Osteoblast (primary cell): Measurements from ENCODE around the gene EXD3. TPM values are rescaled to one million over a fixed set of nuclear protein-coding genes. Genes with fewer than 3 reads are reported as not detected.
A peak's percentile ranks its signal among the peaks of the same experiment; 100 is the strongest.

Experiments used
- DNase-seq: peaks from one replicate; pipeline ENCODE4 v3.0.0; 2011; ENCODE audit warnings: low spot score, mixed read lengths; ENCODE audit not compliant: insufficient read length; ENCODE audit errors: missing footprints
- H2AFZ ChIP-seq: 2 replicates; pipeline ENCODE4 v1.6.0; 2011; ENCODE audit warnings: mild to moderate bottlenecking, low read length
- H3K27ac ChIP-seq: 2 replicates; pipeline ENCODE4 v1.5.1; 2011; ENCODE audit warnings: mild to moderate bottlenecking, low read depth, low read length, moderate library complexity
- H3K27me3 ChIP-seq: 2 replicates; pipeline ENCODE4 v1.6.0; 2012; ENCODE audit warnings: mild to moderate bottlenecking, control low read depth, inconsistent platforms, low read length, moderate library complexity; ENCODE audit not compliant: insufficient read depth
- H3K36me3 ChIP-seq: 2 replicates; pipeline ENCODE4 v1.5.1; 2011; ENCODE audit warnings: mild to moderate bottlenecking, low read length, control low read depth, moderate library complexity; ENCODE audit not compliant: insufficient read depth
- H3K4me1 ChIP-seq: 2 replicates; pipeline ENCODE4 v1.5.1; 2011; ENCODE audit warnings: mild to moderate bottlenecking, low read length, control low read depth, moderate library complexity; ENCODE audit not compliant: insufficient read depth
- H3K4me2 ChIP-seq: 2 replicates; pipeline ENCODE4 v1.6.0; 2011; ENCODE audit warnings: mild to moderate bottlenecking, low read length; ENCODE audit not compliant: insufficient read depth
- H3K4me3 ChIP-seq: fragments of 200-600 bp; sonication (generic); 3 replicates; pipeline ENCODE4 v1.5.1; 2012; ENCODE audit warnings: mild to moderate bottlenecking, low read length, inconsistent platforms; ENCODE audit not compliant: insufficient read depth
- H3K79me2 ChIP-seq: 2 replicates; pipeline ENCODE4 v1.6.0; 2012; ENCODE audit warnings: mild to moderate bottlenecking, low read length, control low read depth, inconsistent platforms; ENCODE audit not compliant: insufficient read depth
- H3K9me3 ChIP-seq: 2 replicates; pipeline ENCODE4 v1.5.1; 2011; ENCODE audit warnings: low read depth, low read length, control low read depth
- H4K20me1 ChIP-seq: 2 replicates; pipeline ENCODE4 v1.6.0; 2012; ENCODE audit warnings: mild to moderate bottlenecking, low read length, control low read depth; ENCODE audit not compliant: insufficient read depth
- CTCF ChIP-seq: IDR thresholded peaks from 2 replicates; pipeline ENCODE4 v1.5.1; 2011; ENCODE audit warnings: mild to moderate bottlenecking, low read depth, low read length, moderate library complexity; ENCODE audit errors: extremely low read depth
- total RNA-seq: library from RNA; depleted of rRNA; stranded (reverse); fragments of >200 nt; gene quantifications from 2 replicates; pipeline ENCODE4 v1.2.3, GENCODE V29; 2012

The EXD3 gene
- total RNA-seq, 1 donor: 7.6 TPM

GRCh38 chr9:137457406-137458193, 34.6 kb upstream of the EXD3 start:
- no peaks in the 10 kb centered on the region for H3K27me3 ChIP-seq
- peak overlapping the region; percentile 83 for H3K4me3 ChIP-seq
- TF ChIP-seq CTCF: no peak
- DNase-seq: peak; percentile 66
- H3K4me2 ChIP-seq: peak overlapping the region; percentile 86
- H4K20me1 ChIP-seq: peaks cover 39% of the 10 kb centered on the region
- H3K79me2 ChIP-seq: peaks cover 11% of the 10 kb centered on the region
- H3K9me3 ChIP-seq: no peaks in the 10 kb centered on the region
- peaks cover 22% of the 10 kb centered on the region for H3K36me3 ChIP-seq
- H3K4me1 ChIP-seq: peaks cover 31% of the 10 kb centered on the region
- H3K27ac ChIP-seq: peak overlapping the region; percentile 63
- no peak overlapping the region for H2AFZ ChIP-seq

GRCh38 chr9:137456864-137457405, 34.0 kb upstream of the EXD3 start:
- Histone ChIP-seq H3K36me3 (peaks cover 23% of the 10 kb centered on the region), H3K27ac (peak overlapping the region; percentile 63), H3K4me3 (peak overlapping the region; percentile 31), H4K20me1 (peaks cover 39% of the 10 kb centered on the region), H3K27me3 (no peaks in the 10 kb centered on the region), H3K4me2 (peak overlapping the region; percentile 48), H3K79me2 (peaks cover 11% of the 10 kb centered on the region), H3K4me1 (peaks cover 31% of the 10 kb centered on the region), H3K9me3 (no peaks in the 10 kb centered on the region), H2AFZ (no peak overlapping the region)
- TF ChIP-seq CTCF: no peak
- no peak for DNase-seq

- H3K4me3 ChIP-seq: peak overlapping the region; percentile 31
- H3K4me2 ChIP-seq: peak overlapping the region; percentile 48
- peaks cover 11% of the 10 kb centered on the region for H3K79me2 ChIP-seq
- TF ChIP-seq CTCF: no peak
- no peaks in the 10 kb centered on the region for H3K9me3 ChIP-seq
- DNase-seq: peak; percentile 98
- no peak overlapping the region for H2AFZ ChIP-seq
- H3K27me3 ChIP-seq: no peaks in the 10 kb centered on the region
- H4K20me1 ChIP-seq: peaks cover 39% of the 10 kb centered on the region
- peaks cover 31% of the 10 kb centered on the region for H3K4me1 ChIP-seq
- H3K27ac ChIP-seq: peak overlapping the region; percentile 63
- peaks cover 23% of the 10 kb centered on the region for H3K36me3 ChIP-seq
Measured at GRCh38 chr9:137456061-137456863, 33.3 kb upstream of the EXD3 start.
